GM12875 (cell line): ENCODE data around the gene PNPO.

Source experiments
- H3K4me3 ChIP-seq: one replicate; pipeline ENCODE4 v1.5.1; 2011; ENCODE audit warnings: low read depth, low read length, control low read depth
- TF ChIP-seq, protein P1 (sequence below): IDR thresholded peaks from 2 replicates; pipeline ENCODE4 v1.5.1; 2011; ENCODE audit warnings: low read depth, mild to moderate bottlenecking, control low read depth, inconsistent platforms, low read length, moderate library complexity, borderline replicate concordance; ENCODE audit not compliant: insufficient read depth

Gene PNPO

DNA sequence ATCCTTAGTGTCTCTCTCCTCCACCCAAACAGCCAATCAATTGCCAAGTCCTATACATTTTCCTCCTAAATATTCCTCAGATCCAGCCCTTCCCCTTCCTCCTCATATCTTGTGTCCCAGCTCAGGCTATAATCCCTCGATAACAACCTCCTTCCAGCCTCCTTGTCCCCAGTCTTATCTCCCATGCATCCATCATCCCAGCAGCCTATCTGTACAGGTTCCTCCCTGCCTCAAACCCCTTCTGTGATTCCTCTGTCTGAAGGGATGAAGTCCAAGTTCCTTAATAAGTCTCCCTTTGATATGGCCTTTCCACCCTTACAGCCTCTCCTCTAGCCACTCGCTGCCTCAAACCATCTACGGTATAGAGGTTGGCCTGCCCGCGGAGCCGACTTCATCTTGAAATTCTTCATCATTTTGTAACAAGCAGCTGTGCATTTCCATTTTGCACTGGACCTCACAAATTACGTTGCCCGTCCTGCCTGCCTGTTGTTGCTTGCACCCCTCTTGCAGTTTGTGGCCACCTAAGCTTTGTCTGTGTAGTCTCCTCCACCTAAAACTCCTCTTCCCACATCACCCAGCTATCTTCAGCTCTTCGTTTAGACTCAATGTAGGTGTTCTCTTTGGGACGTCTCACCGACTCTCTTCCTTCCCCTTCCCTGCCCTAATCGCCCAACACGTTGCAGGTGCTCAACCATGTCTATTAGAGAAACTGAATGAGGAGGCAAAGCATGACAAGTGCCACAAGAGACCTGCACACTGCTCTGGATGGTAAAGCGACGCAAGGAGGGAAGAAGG lies 28.8 kb downstream of the PNPO start:
- TF ChIP-seq, protein P1, sequence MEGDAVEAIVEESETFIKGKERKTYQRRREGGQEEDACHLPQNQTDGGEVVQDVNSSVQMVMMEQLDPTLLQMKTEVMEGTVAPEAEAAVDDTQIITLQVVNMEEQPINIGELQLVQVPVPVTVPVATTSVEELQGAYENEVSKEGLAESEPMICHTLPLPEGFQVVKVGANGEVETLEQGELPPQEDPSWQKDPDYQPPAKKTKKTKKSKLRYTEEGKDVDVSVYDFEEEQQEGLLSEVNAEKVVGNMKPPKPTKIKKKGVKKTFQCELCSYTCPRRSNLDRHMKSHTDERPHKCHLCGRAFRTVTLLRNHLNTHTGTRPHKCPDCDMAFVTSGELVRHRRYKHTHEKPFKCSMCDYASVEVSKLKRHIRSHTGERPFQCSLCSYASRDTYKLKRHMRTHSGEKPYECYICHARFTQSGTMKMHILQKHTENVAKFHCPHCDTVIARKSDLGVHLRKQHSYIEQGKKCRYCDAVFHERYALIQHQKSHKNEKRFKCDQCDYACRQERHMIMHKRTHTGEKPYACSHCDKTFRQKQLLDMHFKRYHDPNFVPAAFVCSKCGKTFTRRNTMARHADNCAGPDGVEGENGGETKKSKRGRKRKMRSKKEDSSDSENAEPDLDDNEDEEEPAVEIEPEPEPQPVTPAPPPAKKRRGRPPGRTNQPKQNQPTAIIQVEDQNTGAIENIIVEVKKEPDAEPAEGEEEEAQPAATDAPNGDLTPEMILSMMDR, result no peak
- peak overlapping the region; percentile 31 for H3K4me3 ChIP-seq

DNA sequence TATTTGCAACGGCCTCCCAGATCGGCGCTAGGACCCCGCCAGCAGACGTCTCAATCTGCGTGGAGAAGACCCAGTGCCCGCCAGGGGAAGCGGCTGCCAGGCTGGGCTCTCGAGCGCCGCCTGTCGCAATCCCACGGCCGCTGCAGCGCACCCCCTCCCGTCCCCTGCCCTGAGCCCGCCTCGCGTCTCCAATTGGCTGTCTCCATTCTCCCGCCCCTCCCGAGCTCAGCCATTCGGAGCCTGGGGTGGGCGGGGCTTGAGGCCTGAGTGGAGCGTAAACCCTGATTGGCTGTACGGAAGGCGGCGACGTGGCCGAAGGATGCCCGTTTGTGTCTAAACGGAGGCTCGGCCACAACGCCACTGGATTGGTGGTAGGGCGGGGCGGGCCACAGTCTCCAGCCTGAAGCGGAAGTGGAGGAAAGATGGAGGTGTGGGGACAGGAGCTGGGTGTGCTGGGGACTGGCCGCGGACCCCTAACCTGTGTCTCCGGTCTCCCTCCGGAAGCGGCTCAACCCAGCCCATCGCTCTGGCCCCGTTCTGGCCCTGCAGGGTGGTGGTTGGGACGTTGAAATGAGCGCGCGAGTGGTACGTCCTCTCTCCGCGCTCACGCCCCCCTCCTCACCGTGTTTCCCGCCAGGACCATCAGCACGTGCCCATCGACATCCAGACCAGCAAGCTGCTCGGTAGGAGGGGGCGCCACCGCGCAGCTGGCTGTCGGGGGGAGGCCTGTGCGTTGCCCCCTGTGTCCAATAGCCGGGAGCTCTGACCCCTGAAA lies 29.5 kb downstream of the PNPO start, which contains the start of gene CDK5RAP3:
Gene CDK5RAP3, plus strand, starts transcription at position 389 of the 775 bp plus-strand sequence. Its CDS starts 34 bp downstream, at position 423.
- TF ChIP-seq, protein P1, result peak; percentile 97
- peak within 1 kb of the TSS; percentile 93 for H3K4me3 ChIP-seq

DNA sequence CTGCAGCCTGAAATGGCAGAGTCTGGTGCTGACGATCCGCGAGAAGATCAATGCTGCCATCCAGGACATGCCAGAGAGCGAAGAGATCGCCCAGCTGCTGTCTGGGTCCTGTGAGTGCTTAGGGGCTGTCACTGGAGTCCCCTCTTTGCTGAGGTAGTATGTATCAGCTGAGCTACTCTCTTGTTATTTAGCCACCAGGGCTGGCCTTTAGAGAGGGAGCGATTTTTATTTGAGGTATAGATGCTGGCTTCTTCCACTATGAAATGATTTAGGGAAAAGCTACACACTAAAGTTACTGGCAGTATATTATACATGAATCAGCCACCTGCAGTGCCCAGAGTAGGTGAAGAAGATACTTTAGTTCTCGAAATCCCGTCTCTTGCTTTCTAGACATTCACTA lies 32.2 kb downstream of the PNPO start:
- no peak overlapping the region for H3K4me3 ChIP-seq
- TF ChIP-seq, protein P1, result no peak

DNA sequence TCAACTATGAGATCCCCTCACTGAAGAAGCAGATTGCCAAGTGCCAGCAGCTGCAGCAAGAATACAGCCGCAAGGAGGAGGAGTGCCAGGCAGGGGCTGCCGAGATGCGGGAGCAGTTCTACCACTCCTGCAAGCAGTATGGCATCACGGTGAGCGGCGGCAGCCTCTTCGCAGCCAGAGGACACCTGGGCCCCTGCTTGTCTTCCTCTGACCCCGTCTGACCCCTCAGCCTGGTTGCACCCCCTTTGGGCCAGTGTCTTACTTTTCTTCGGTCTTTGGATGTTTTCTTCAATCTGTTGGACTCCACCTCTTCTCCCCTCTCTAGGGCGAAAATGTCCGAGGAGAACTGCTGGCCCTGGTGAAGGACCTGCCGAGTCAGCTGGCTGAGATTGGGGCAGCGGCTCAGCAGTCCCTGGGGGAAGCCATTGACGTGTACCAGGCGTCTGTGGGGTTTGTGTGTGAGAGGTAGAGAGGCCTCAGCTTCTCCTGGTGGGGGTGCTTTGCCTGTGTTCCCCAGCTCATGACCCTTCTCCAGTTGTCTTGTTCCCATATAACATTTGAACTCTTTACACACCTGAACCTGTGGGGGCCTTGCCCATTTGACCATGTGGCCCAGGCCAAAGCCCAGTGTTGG lies 33.9 kb downstream of the PNPO start:
- TF ChIP-seq, protein P1, result no peak
- no peak overlapping the region for H3K4me3 ChIP-seq

DNA sequence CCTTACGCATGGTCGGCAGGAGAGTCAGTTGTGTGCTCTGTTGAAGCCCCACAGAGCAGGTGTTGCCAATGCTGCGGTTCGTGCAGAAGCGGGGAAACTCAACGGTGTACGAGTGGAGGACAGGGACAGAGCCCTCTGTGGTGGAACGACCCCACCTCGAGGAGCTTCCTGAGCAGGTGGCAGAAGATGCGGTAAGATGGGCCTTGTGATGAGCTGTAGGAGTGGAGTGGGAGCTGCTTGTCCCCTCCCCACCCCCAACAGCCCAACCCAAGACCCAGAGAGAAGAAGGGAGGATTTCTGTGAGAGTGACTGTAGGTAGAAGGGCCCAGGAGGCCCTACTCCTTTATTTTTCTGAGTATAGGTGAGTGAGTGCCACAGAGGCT lies 34.4 kb downstream of the PNPO start:
- TF ChIP-seq, protein P1, result no peak
- no peak overlapping the region for H3K4me3 ChIP-seq

DNA sequence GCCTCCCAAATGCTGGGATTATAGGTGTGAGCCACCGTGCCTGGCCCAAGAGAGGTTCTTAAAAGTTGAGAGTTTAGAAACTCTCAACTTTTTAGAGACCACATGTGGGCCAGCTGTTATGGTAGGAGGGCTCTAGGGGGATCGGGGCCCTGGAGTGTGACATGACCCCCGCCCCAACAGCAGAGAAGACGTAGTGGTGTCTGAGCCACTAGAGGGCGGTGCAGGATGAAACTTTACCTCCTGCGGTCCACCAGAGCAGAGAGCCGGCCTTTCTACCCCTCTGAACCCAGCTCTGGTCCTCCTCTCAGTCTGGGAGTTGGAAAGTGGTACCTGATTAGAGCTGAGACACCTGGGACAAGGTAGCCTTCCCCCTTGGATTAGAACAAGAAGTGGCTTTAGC lies 37.0 kb downstream of the PNPO start:
- TF ChIP-seq, protein P1, result peak; percentile 80
- no peak overlapping the region for H3K4me3 ChIP-seq
